NOMO-1 treated with dmso at 0.1 percent for 144 hours (cell line): ENCODE results near the gene IZUMO4.

Source experiments
- DNase-seq: peaks from one replicate; lab custom pipeline; 2025; ENCODE audit not compliant: unreplicated experiment; lab: John Stamatoyannopoulos, UW

Gene IZUMO4

GRCh38 chr19:2103045-2103707 lies 6.5 kb downstream of the IZUMO4 start:
- DNase-seq = no peak

- DNase-seq = no peak
Measured at GRCh38 chr19:2108251-2109016, 11.7 kb downstream of the IZUMO4 start.

GRCh38 chr19:2109046-2109864 lies 12.5 kb downstream of the IZUMO4 start:
- DNase-seq = no peak

GRCh38 chr19:2110822-2111221 lies 14.1 kb downstream of the IZUMO4 start:
- DNase-seq = no peak

- DNase-seq = no peak
Measured at GRCh38 chr19:2111425-2111824, 14.7 kb downstream of the IZUMO4 start.

- DNase-seq = no peak
Measured at GRCh38 chr19:2111886-2112285, 15.2 kb downstream of the IZUMO4 start.

GRCh38 chr19:2112516-2113320 lies 16.0 kb downstream of the IZUMO4 start:
- no peak for DNase-seq

GRCh38 chr19:2113439-2114211 lies 16.9 kb downstream of the IZUMO4 start:
- no peak for DNase-seq

- no peak for DNase-seq
Measured at GRCh38 chr19:2114218-2114617, 17.5 kb downstream of the IZUMO4 start.

GRCh38 chr19:2114821-2115220 lies 18.1 kb downstream of the IZUMO4 start:
- no peak for DNase-seq

GRCh38 chr19:2115324-2115723 lies 18.6 kb downstream of the IZUMO4 start:
- no peak for DNase-seq

- DNase-seq = no peak
Measured at GRCh38 chr19:2115911-2116426, 19.3 kb downstream of the IZUMO4 start.

- DNase-seq = no peak
Measured at GRCh38 chr19:2116507-2116906, 19.8 kb downstream of the IZUMO4 start.

- no peak for DNase-seq
Measured at GRCh38 chr19:2117215-2117960, 20.7 kb downstream of the IZUMO4 start.

GRCh38 chr19:2118438-2118837 lies 21.7 kb downstream of the IZUMO4 start:
- no peak for DNase-seq

- DNase-seq = no peak
Measured at GRCh38 chr19:2119921-2120785, 23.4 kb downstream of the IZUMO4 start.

GRCh38 chr19:2120821-2121220 lies 24.1 kb downstream of the IZUMO4 start:
- no peak for DNase-seq

- no peak for DNase-seq
Measured at GRCh38 chr19:2121416-2122051, 24.8 kb downstream of the IZUMO4 start.
